PFSK-1 (cell line): ENCODE results near the gene IL34.

ENCODE experiments used
- FOXP2 ChIP-seq: optimal IDR thresholded peaks from 2 replicates; pipeline ENCODE3; 2011; ENCODE audit warnings: borderline replicate concordance, control low read depth, inconsistent platforms; ENCODE audit not compliant: insufficient read depth; ENCODE audit errors: extremely low read length, extremely low read depth
- POLR2AphosphoS5 ChIP-seq: IDR thresholded peaks from 2 replicates; pipeline ENCODE4 v1.6.1; 2012; ENCODE audit warnings: low read depth, mild to moderate bottlenecking, control low read depth, low read length, moderate library complexity
- REST ChIP-seq, 2 experiments: IDR thresholded peaks; 2 replicates each; pipeline versions ENCODE4 v1.6.1 to v1.8.0; 2011 to 2012; ENCODE audit warnings: low read depth in 2 of 2, low read length in 2 of 2, control low read depth in 1 of 2, inconsistent platforms in 1 of 2, mild to moderate bottlenecking in 1 of 2, moderate library complexity in 1 of 2; ENCODE audit not compliant: insufficient read depth in 1 of 2
- SIN3A ChIP-seq: IDR thresholded peaks from 2 replicates; pipeline ENCODE4 v1.6.1; 2012; ENCODE audit warnings: mild to moderate bottlenecking, low read length, moderate library complexity, borderline replicate concordance; ENCODE audit not compliant: insufficient read depth
- TAF1 ChIP-seq: IDR thresholded peaks from 2 replicates; pipeline ENCODE4 v1.6.1; 2012; ENCODE audit warnings: low read length, control low read depth, borderline replicate concordance; ENCODE audit not compliant: insufficient read depth

- no peak for TF ChIP-seq FOXP2
- TF ChIP-seq SIN3A: no peak
- TF ChIP-seq POLR2AphosphoS5: no peak
- TF ChIP-seq TAF1: no peak
- no peak for TF ChIP-seq REST (IDR thresholded peaks at IDR 0.05; ENCODE audit: insufficient read depth in 1 of 2, low read depth in 2 of 2, low read length in 2 of 2)
Observed at GRCh38 chr16:70615945-70616344, 30.4 kb upstream of the IL34 start.
